ENCODE measurements around the gene NOL11.

DNA sequence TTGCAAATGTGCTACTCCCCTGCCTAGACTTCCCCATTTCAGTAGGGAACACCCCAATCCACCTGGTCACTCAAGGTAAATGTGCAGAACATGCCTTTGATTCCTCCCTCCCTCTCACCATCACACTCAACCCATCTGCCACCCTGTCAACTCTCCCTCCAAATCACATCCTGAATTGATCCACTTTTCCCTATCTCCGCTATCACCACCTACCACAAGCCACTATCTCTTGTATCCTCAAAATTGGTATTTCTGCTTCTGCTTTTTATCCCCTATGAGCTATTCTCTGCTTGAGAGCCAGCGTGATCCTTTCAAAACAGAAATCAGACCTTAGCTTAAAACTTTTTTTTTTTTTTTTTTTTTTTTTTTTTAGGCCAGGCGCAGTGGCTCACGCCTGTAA lies 5.4 kb upstream of the NOL11 start:
- no peak for TF ChIP-seq EZH2 (IDR thresholded peaks at IDR 0.05)
- TF ChIP-seq POLR2AphosphoS5 (IDR thresholded peaks at IDR 0.05; ENCODE audit: borderline replicate concordance, low read depth, low read length) = no peak
